ENCODE results near the gene MAS1.

Gene MAS1

DNA sequence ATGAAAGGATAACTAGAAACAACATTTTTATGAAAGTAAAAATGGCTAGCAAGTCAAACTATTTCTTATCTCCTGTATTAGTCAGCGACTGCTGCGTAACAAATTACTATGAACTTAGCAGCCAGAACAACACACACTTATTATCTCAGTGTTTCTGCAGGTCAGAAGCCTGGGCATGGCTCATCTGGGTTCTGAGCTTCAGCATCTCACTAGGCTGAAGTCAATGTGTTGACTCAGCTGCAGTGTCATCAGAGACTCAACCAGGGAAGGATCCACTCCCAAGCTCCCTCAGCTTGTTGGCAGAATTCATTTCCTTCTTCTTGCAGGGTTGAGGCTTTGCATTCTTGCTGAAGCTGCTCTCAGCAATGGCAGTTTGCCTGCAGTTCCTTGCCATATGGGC lies 44.8 kb downstream of the MAS1 start:
- TF ChIP-seq, protein P1, sequence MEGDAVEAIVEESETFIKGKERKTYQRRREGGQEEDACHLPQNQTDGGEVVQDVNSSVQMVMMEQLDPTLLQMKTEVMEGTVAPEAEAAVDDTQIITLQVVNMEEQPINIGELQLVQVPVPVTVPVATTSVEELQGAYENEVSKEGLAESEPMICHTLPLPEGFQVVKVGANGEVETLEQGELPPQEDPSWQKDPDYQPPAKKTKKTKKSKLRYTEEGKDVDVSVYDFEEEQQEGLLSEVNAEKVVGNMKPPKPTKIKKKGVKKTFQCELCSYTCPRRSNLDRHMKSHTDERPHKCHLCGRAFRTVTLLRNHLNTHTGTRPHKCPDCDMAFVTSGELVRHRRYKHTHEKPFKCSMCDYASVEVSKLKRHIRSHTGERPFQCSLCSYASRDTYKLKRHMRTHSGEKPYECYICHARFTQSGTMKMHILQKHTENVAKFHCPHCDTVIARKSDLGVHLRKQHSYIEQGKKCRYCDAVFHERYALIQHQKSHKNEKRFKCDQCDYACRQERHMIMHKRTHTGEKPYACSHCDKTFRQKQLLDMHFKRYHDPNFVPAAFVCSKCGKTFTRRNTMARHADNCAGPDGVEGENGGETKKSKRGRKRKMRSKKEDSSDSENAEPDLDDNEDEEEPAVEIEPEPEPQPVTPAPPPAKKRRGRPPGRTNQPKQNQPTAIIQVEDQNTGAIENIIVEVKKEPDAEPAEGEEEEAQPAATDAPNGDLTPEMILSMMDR (IDR thresholded peaks at IDR 0.05): no peak
- TF ChIP-seq ZFX (IDR thresholded peaks at IDR 0.05; ENCODE audit: borderline replicate concordance): no peak
- H3K27ac ChIP-seq: no peak overlapping the region

DNA sequence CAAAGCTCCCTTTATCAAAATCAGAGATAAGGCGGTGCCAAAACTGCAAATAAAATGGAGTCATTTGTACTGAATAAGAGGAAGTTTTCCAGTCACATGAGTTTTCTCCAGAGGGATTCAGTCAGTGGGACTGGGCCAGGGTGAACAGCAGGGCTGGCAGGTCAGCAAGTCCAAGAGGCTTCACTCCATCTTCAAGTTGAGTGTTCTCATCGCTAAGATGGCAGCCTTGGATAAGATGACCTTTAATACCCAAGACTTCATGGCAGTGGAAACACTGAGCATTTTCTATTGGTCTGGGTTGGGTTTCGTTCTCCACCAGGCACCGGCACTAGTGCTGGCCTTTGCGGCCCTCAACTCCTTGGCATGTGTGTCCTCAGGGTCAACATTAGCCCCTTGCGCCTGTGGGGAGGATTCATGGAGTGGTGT lies 48.8 kb downstream of the MAS1 start:
- TF ChIP-seq, protein P1 (IDR thresholded peaks at IDR 0.05): no peak
- H3K27ac ChIP-seq: no peak overlapping the region
